ENCODE data around the gene CLDN4. TPM values are rescaled to one million over a fixed set of nuclear protein-coding genes. Genes with fewer than 3 reads are reported as not detected.

The CLDN4 gene
- total and polyA plus RNA-seq, 2 donors (not counting 3 experiments of a cell fraction or from before 2014, with no cell fraction given), result 0.13 to 0.15 TPM

GRCh38 chr7:73860859-73861258 lies 30.1 kb downstream of the CLDN4 start, which contains the start of gene TMEM270:
Gene TMEM270, plus strand, starts transcription at chr7:73861159. Its CDS starts 36 bp downstream, at chr7:73861195.
- Histone ChIP-seq H3K4me3 (replicated peaks in 1 of 3; ENCODE audit: insufficient read depth in 1 of 3, low read depth in 1 of 3, low read length in 3 of 3) (no peak within 1 kb of the TSS), H3K9me3 (replicated peaks; ENCODE audit: control insufficient read depth, insufficient read depth, low read length) (no peaks in the 10 kb centered on the region), H3K9ac (replicated peaks; ENCODE audit: extremely low read depth, insufficient read depth, low read length) (no peak within 1 kb of the TSS), H3K4me1 (ENCODE audit: control insufficient read depth, extremely low read depth, insufficient read depth, low read length) (no peaks in the 10 kb centered on the region), H3K36me3 (ENCODE audit: control insufficient read depth in 2 of 2, extremely low read depth in 1 of 2, insufficient read depth in 2 of 2, low read length in 2 of 2) (no peaks in the 10 kb centered on the region), H3K79me2 (ENCODE audit: control insufficient read depth, insufficient read depth, low read length) (no peaks in the 10 kb centered on the region), H2AFZ (ENCODE audit: low read depth, low read length) (no peak within 1 kb of the TSS), H4K20me1 (replicated peaks; ENCODE audit: control insufficient read depth, extremely low read depth, insufficient read depth, low read length) (no peaks in the 10 kb centered on the region), H3K27ac (ENCODE audit: insufficient read depth, low read depth, low read length) (no peak within 1 kb of the TSS), H3K27me3 (ENCODE audit: control insufficient read depth in 2 of 2, insufficient read depth in 2 of 2, low read length in 2 of 2) (no peaks in the 10 kb centered on the region), H3K4me2 (ENCODE audit: insufficient read depth, low read length) (no peak within 1 kb of the TSS), H3K9me1 (replicated peaks; ENCODE audit: control insufficient read depth, extremely low read depth, insufficient read depth, low read length) (no peaks in the 10 kb centered on the region)
- TF ChIP-seq FOS (IDR thresholded peaks at IDR 0.05; ENCODE audit: borderline replicate concordance, insufficient read depth, low read length), result no peak
- no peak for TF ChIP-seq MAX (IDR thresholded peaks at IDR 0.05; ENCODE audit: insufficient read depth, insufficient read length)
- TF ChIP-seq JUN (IDR thresholded peaks at IDR 0.05; ENCODE audit: borderline replicate concordance, insufficient read depth, insufficient read length, low read depth), result no peak
- TF ChIP-seq CTCF (IDR thresholded peaks at IDR 0.05; ENCODE audit: extremely low read depth in 1 of 2, insufficient read depth in 1 of 2, low read depth in 1 of 2, low read length in 2 of 2), result no peak
- no peak for TF ChIP-seq GATA2 (IDR thresholded peaks at IDR 0.05; ENCODE audit: insufficient read depth, insufficient read length, low read depth, low read length)
- TF ChIP-seq MYC (IDR thresholded peaks at IDR 0.05; ENCODE audit: low read depth, low read length), result no peak
- no peak for TF ChIP-seq POLR2A (IDR thresholded peaks at IDR 0.05; ENCODE audit: low read depth, low read length)
- no peak for TF ChIP-seq POLR2AphosphoS5 (IDR thresholded peaks at IDR 0.05; ENCODE audit: insufficient read depth, low read depth, low read length)
- TF ChIP-seq EZH2 (IDR thresholded peaks at IDR 0.05; ENCODE audit: borderline replicate concordance, low read depth, low read length, severe bottlenecking), result no peak
- ChIA-PET POLR2A (no interaction called here), CTCF (no interaction called here)
- intact Hi-C loops (cut with micrococcal nuclease), result no loop called here
- no peak for DNase-seq (ENCODE audit: low read depth, low spot score)
- no TSS peak for BruUV-seq (replicated peaks)
- dilution Hi-C loops (cut with MboI; ENCODE audit: extremely low pct_ligation_motif_present, low sequenced_read_pairs), result no loop called here
- no peak for FAIRE-seq
